ENCODE data around the gene NDUFA8.

The NDUFA8 gene

GRCh38 chr9:122186777-122187470 lies 27.3 kb upstream of the NDUFA8 start:
- H3K4me2 ChIP-seq (ENCODE audit: low read length) = no peak overlapping the region
- H3K9me3 ChIP-seq (ENCODE audit: low read length) = no peaks in the 10 kb centered on the region
- H3K79me2 ChIP-seq (ENCODE audit: insufficient read depth, low read length) = no peaks in the 10 kb centered on the region
- TF ChIP-seq CTCF (IDR thresholded peaks at IDR 0.05; ENCODE audit: low read length) (no peak), EZH2 (IDR thresholded peaks at IDR 0.05; ENCODE audit: borderline replicate concordance, low read length) (no peak)
- H3K4me1 ChIP-seq (ENCODE audit: insufficient read depth, low read length, severe bottlenecking) = no peaks in the 10 kb centered on the region
- H3F3A ChIP-seq (ENCODE audit: insufficient read depth, low read length) = no peaks in the 10 kb centered on the region
- H3K9me2 ChIP-seq (ENCODE audit: low read depth, low read length) = no peaks in the 10 kb centered on the region
- no peaks in the 10 kb centered on the region for H4K20me1 ChIP-seq (ENCODE audit: insufficient read depth, low read length)
- no peaks in the 10 kb centered on the region for H3K36me3 ChIP-seq (ENCODE audit: insufficient read depth, low read length)
- no peak overlapping the region for H2AFZ ChIP-seq (ENCODE audit: low read length)
- no peak overlapping the region for H3K27ac ChIP-seq (ENCODE audit: low read depth, low read length, poor library complexity, severe bottlenecking)
- no peak overlapping the region for H3K9ac ChIP-seq (ENCODE audit: low read length)
- H3K4me3 ChIP-seq (ENCODE audit: low read depth, low read length, poor library complexity, severe bottlenecking) = no peak overlapping the region
- H3K27me3 ChIP-seq (ENCODE audit: insufficient read depth, low read length) = 0 out of 2 replicates have a peak, but pooled peaks cover 3% of the 10 kb centered on the region

- no peaks in the 10 kb centered on the region for H3K79me2 ChIP-seq (ENCODE audit: insufficient read depth, low read length)
- no peak overlapping the region for H3K4me2 ChIP-seq (ENCODE audit: low read length)
- H3K9ac ChIP-seq (ENCODE audit: low read length) = no peak overlapping the region
- TF ChIP-seq EZH2 (IDR thresholded peaks at IDR 0.05; ENCODE audit: borderline replicate concordance, low read length) = no peak
- no peak for TF ChIP-seq CTCF (IDR thresholded peaks at IDR 0.05; ENCODE audit: low read length)
- no peaks in the 10 kb centered on the region for H3K4me1 ChIP-seq (ENCODE audit: insufficient read depth, low read length, severe bottlenecking)
- no peaks in the 10 kb centered on the region for H4K20me1 ChIP-seq (ENCODE audit: insufficient read depth, low read length)
- H3K4me3 ChIP-seq (ENCODE audit: low read depth, low read length, poor library complexity, severe bottlenecking) = no peak overlapping the region
- H3K9me3 ChIP-seq (ENCODE audit: low read length) = no peaks in the 10 kb centered on the region
- H3K27ac ChIP-seq (ENCODE audit: low read depth, low read length, poor library complexity, severe bottlenecking) = no peak overlapping the region
- H3K9me2 ChIP-seq (ENCODE audit: low read depth, low read length) = no peaks in the 10 kb centered on the region
- no peaks in the 10 kb centered on the region for H3F3A ChIP-seq (ENCODE audit: insufficient read depth, low read length)
- H3K36me3 ChIP-seq (ENCODE audit: insufficient read depth, low read length) = no peaks in the 10 kb centered on the region
- H2AFZ ChIP-seq (ENCODE audit: low read length) = no peak overlapping the region
- 0 out of 2 replicates have a peak, but pooled peaks cover 3% of the 10 kb centered on the region for H3K27me3 ChIP-seq (ENCODE audit: insufficient read depth, low read length)
These were observed 26.7 kb upstream of the NDUFA8 start for GRCh38 chr9:122186301-122186700.

DNA sequence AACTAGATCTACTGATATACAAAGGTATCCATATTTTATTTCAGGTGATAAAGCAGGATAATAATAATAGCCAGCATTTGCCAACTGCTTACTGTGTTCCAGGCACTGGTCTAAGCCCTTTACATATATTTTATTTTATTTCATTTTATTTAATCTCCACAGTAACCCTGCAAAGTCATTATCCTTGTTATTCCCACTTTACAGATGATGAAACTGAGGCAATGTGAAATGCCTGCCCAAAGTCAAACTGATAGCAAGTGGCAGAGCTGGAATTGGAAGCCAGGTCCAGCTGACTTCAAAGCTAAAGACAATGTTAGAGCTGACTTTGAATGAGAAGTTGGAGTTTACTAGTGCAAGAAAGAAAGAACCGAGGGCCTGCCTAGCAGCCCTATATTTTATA lies 25.0 kb upstream of the NDUFA8 start:
- no peak overlapping the region for H3K27ac ChIP-seq (ENCODE audit: low read depth, low read length, poor library complexity, severe bottlenecking)
- H2AFZ ChIP-seq (ENCODE audit: low read length) = no peak overlapping the region
- H3K4me1 ChIP-seq (ENCODE audit: insufficient read depth, low read length, severe bottlenecking) = no peaks in the 10 kb centered on the region
- no peak overlapping the region for H3K4me3 ChIP-seq (ENCODE audit: low read depth, low read length, poor library complexity, severe bottlenecking)
- no peaks in the 10 kb centered on the region for H3F3A ChIP-seq (ENCODE audit: insufficient read depth, low read length)
- H4K20me1 ChIP-seq (ENCODE audit: insufficient read depth, low read length) = no peaks in the 10 kb centered on the region
- H3K4me2 ChIP-seq (ENCODE audit: low read length) = no peak overlapping the region
- no peaks in the 10 kb centered on the region for H3K9me2 ChIP-seq (ENCODE audit: low read depth, low read length)
- no peaks in the 10 kb centered on the region for H3K36me3 ChIP-seq (ENCODE audit: insufficient read depth, low read length)
- H3K9ac ChIP-seq (ENCODE audit: low read length) = no peak overlapping the region
- 0 out of 2 replicates have a peak, but pooled peaks cover 3% of the 10 kb centered on the region for H3K27me3 ChIP-seq (ENCODE audit: insufficient read depth, low read length)
- no peaks in the 10 kb centered on the region for H3K79me2 ChIP-seq (ENCODE audit: insufficient read depth, low read length)
- H3K9me3 ChIP-seq (ENCODE audit: low read length) = no peaks in the 10 kb centered on the region
- TF ChIP-seq CTCF (IDR thresholded peaks at IDR 0.05; ENCODE audit: low read length) = no peak
- no peak for TF ChIP-seq EZH2 (IDR thresholded peaks at IDR 0.05; ENCODE audit: borderline replicate concordance, low read length)
